ENCODE measurements around the gene IPMK. TPM values are rescaled to one million over a fixed set of nuclear protein-coding genes. Genes with fewer than 3 reads are reported as not detected.

The IPMK gene
- total and polyA plus RNA-seq, 9 of the 15 experiments (the other 6 are each of a cell fraction or from before 2014, with no cell fraction given) = 0.98 to 4.4 (median 2.7) TPM

DNA sequence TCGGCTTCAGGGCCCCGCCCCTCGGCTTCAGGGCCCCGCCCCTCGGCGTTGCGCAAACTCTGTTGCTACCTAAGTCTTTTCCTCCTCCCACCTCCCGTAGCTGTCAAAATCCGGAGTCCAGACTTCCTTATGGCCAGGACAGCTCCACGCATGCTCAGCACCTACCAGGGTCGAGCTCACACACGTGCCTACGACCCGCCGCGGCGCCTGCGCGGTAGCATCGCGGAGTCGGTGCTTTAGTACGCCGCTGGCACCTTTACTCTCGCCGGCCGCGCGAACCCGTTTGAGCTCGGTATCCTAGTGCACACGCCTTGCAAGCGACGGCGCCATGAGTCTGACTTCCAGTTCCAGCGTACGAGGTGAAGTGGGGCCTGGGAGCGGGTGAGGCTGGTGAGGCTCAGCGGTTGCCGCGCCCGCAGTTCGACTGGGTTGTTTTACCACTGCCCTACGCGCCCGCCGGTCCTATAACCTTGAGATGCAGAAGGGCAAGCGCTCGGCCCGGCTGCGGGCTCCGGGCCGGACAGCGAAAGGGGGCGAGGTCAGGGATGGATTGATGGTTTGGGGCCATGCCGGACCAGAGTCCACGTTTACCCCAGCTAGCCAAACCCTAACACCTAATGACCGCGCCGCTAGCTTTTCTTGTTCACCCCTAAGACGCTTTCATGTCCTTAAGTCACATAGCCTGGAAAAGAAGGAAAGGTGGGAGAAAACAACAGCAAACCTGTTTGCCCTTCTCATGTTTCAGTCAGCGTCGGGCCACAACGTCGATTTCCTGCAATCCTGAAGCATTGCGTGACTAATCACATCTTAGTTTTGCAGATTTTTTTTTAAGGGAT is 1.5 kb upstream of the IPMK start, which contains the start of gene CISD1 (continued):
- TF ChIP-seq FOS (IDR thresholded peaks at IDR 0.05; ENCODE audit: extremely low read depth, insufficient read length) = no peak
- TF ChIP-seq ZBED1 (IDR thresholded peaks at IDR 0.05) = no peak
- TF ChIP-seq BRD9 (IDR thresholded peaks at IDR 0.05; ENCODE audit: low read depth, partially characterized antibody) = peak; percentile 54
- no peak for TF ChIP-seq ZNF584 (CRISPR knock-in tag; IDR thresholded peaks at IDR 0.05; ENCODE audit: low read depth)
- no peak for TF ChIP-seq ZNF263 (CRISPR knock-in tag; IDR thresholded peaks at IDR 0.05; ENCODE audit: borderline replicate concordance)
- peak; percentile 58; the same call in 1 of the 2 replicates for TF ChIP-seq HCFC1 (IDR thresholded peaks at IDR 0.05; ENCODE audit: low read depth, low read length)
- TF ChIP-seq DDX20 (tag; IDR thresholded peaks at IDR 0.05; ENCODE audit: low read depth) = no peak
- TF ChIP-seq, protein P1, sequence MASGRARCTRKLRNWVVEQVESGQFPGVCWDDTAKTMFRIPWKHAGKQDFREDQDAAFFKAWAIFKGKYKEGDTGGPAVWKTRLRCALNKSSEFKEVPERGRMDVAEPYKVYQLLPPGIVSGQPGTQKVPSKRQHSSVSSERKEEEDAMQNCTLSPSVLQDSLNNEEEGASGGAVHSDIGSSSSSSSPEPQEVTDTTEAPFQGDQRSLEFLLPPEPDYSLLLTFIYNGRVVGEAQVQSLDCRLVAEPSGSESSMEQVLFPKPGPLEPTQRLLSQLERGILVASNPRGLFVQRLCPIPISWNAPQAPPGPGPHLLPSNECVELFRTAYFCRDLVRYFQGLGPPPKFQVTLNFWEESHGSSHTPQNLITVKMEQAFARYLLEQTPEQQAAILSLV (tag; IDR thresholded peaks at IDR 0.05) = peak; percentile 75; the same call in 1 of the 2 replicates
- TF ChIP-seq SMARCA4 (IDR thresholded peaks at IDR 0.05) = peak; percentile 66
- TF ChIP-seq HMG20A (CRISPR knock-in tag; conservative IDR thresholded peaks at IDR 0.05) = no peak
- 0 out of 2 replicates have a peak, but pooled peaks have one; percentile 5 for TF ChIP-seq TEAD4 (IDR thresholded peaks at IDR 0.05; ENCODE audit: low read length)
- TF ChIP-seq TEAD4 (CRISPR knock-in tag; IDR thresholded peaks at IDR 0.05; ENCODE audit: borderline replicate concordance) = no peak
- TF ChIP-seq COPS2 (conservative IDR thresholded peaks at IDR 0.05) = no peak
- TF ChIP-seq TCF3 (CRISPR knock-in tag; IDR thresholded peaks at IDR 0.05) = no peak
- TF ChIP-seq, protein P2, sequence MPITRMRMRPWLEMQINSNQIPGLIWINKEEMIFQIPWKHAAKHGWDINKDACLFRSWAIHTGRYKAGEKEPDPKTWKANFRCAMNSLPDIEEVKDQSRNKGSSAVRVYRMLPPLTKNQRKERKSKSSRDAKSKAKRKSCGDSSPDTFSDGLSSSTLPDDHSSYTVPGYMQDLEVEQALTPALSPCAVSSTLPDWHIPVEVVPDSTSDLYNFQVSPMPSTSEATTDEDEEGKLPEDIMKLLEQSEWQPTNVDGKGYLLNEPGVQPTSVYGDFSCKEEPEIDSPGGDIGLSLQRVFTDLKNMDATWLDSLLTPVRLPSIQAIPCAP (CRISPR knock-in tag; IDR thresholded peaks at IDR 0.05; ENCODE audit: borderline replicate concordance) = no peak
- TF ChIP-seq, protein P3, sequence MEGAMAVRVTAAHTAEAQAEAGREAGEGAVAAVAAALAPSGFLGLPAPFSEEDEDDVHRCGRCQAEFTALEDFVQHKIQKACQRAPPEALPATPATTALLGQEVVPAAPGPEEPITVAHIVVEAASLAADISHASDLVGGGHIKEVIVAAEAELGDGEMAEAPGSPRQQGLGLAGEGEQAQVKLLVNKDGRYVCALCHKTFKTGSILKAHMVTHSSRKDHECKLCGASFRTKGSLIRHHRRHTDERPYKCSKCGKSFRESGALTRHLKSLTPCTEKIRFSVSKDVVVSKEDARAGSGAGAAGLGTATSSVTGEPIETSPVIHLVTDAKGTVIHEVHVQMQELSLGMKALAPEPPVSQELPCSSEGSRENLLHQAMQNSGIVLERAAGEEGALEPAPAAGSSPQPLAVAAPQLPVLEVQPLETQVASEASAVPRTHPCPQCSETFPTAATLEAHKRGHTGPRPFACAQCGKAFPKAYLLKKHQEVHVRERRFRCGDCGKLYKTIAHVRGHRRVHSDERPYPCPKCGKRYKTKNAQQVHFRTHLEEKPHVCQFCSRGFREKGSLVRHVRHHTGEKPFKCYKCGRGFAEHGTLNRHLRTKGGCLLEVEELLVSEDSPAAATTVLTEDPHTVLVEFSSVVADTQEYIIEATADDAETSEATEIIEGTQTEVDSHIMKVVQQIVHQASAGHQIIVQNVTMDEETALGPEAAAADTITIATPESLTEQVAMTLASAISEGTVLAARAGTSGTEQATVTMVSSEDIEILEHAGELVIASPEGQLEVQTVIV (CRISPR knock-in tag; IDR thresholded peaks at IDR 0.05; ENCODE audit: borderline replicate concordance) = no peak
- no peak for TF ChIP-seq GATA2 (CRISPR knock-in tag; IDR thresholded peaks at IDR 0.05)
- no peak for TF ChIP-seq CBFB (CRISPR knock-in tag; IDR thresholded peaks at IDR 0.05)
- TF ChIP-seq, protein P4, sequence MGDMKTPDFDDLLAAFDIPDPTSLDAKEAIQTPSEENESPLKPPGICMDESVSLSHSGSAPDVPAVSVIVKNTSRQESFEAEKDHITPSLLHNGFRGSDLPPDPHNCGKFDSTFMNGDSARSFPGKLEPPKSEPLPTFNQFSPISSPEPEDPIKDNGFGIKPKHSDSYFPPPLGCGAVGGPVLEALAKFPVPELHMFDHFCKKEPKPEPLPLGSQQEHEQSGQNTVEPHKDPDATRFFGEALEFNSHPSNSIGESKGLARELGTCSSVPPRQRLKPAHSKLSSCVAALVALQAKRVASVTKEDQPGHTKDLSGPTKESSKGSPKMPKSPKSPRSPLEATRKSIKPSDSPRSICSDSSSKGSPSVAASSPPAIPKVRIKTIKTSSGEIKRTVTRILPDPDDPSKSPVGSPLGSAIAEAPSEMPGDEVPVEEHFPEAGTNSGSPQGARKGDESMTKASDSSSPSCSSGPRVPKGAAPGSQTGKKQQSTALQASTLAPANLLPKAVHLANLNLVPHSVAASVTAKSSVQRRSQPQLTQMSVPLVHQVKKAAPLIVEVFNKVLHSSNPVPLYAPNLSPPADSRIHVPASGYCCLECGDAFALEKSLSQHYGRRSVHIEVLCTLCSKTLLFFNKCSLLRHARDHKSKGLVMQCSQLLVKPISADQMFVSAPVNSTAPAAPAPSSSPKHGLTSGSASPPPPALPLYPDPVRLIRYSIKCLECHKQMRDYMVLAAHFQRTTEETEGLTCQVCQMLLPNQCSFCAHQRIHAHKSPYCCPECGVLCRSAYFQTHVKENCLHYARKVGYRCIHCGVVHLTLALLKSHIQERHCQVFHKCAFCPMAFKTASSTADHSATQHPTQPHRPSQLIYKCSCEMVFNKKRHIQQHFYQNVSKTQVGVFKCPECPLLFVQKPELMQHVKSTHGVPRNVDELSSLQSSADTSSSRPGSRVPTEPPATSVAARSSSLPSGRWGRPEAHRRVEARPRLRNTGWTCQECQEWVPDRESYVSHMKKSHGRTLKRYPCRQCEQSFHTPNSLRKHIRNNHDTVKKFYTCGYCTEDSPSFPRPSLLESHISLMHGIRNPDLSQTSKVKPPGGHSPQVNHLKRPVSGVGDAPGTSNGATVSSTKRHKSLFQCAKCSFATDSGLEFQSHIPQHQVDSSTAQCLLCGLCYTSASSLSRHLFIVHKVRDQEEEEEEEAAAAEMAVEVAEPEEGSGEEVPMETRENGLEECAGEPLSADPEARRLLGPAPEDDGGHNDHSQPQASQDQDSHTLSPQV (IDR thresholded peaks at IDR 0.05) = 0 out of 2 replicates have a peak, but pooled peaks have one; percentile 34
- no peak for TF ChIP-seq FOXJ2 (tag; IDR thresholded peaks at IDR 0.05)
- no peak for TF ChIP-seq ZNF75A (CRISPR knock-in tag; IDR thresholded peaks at IDR 0.05)
